ENCODE results near the gene KIRREL3.
A peak's percentile ranks its signal among the peaks of the same experiment; 100 is the strongest.

KIRREL3 gene

DNA sequence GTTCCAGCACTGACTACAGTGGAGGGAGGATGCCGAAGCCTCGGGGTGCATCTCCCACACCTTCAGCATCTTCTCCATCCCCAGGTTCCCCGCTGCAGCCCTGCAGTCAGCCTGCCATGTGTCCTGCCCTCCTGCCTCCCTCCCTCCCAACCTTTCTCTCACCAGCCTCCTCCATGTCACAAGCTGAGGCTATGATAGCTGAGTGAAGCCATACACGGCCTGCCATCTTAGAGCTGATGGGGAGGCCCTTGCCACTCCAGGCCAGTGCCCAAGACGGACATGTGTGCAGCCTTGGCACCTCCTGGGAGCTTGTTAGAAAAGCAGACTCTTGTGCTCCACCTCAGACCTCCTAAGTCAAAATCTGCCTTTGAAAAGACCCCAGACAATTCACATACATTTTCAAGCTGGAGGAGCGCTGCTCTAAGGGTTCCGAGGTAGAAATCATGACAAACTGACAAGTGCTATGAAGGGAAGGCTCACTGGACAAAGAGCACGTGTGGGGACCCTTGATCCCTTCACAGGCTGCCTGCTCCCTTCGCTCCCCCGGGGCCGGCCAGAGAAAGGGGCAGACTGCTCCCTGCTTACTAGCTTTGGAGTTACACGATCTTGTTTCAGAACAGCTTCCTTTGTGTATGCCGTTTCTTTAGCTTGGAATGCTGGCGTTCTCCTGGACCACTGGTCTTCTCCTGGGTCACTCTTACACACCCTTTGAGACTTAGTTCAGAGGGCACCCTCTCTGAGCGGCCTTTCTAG is 521.2 kb downstream of the KIRREL3 start:
- no peak for DNase-seq

DNA sequence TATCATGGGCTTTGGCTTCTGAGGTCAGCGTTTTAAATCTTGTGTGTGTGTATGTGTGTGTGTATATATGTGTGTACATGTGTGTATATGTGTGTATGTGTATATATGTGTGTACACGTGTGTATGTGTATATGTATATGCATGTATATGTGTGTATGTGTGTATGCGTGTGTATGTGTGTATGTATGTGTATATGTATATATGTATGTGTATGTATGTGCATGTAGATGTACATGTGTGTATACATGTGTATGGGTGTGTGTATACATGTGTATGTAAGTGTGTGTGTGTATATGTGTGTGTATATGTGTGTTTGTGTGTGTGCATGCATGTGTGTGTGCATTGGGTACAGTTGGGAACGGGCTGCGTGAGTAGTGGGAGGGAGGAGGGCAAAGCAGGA is 522.1 kb downstream of the KIRREL3 start:
- DNase-seq, result no peak

DNA sequence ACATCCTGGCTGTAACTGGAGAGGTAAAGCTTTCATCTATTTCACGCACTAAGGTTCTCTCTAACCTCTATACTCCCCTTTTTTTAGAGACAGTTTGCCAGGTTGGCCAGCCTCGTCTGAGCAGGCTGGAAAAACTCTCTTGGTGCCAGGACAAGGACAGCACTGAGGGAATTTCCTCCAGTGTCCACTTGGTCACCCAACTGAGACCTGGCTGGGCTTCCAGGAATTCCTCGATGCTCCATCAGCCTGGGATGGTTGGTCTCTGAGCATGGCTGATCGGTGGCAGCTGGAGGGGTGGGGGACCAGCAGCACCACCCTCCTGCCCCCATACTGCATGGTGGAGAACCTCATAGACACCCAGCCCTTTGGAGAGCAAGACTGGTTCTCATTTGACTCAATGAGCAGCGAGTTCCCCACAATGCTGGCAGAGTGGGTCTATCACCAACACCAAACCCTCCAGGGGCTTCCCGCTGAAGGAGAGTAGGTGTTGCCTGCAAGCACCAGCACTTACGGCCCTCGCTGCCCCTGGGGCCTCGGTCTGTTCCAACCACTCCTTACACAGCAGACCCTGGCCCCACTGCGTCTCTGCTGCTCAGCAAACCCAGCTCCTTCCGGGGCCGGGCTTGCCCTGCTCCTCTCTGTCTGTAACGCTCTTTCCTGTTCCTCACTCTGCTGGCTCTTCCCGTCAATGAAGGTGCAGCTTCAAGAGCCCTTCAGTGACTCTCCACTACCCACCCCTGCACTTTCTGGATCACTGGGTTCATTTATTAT is 522.9 kb downstream of the KIRREL3 start:
- DNase-seq, result peak; percentile 58

DNA sequence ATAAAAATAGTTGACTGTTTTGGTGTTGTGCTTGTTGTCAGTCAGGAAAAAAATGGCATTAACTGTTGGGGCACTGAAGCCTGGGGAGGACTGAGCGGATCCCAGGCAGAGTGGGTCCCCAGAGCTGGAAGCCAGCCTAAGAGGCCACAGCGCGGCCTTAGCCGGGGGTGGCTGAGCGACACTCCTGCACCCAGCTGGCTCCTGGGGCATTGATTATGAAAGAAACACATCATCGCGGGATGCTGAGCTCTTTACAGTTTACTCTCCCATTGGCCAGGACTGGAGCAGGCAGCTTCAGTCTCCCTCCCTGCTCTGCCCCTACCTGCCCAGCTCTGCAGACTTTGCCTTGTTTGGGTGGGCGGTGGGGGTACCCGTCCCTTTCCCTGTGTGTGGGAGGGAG is 523.6 kb downstream of the KIRREL3 start:
- no peak for DNase-seq

DNA sequence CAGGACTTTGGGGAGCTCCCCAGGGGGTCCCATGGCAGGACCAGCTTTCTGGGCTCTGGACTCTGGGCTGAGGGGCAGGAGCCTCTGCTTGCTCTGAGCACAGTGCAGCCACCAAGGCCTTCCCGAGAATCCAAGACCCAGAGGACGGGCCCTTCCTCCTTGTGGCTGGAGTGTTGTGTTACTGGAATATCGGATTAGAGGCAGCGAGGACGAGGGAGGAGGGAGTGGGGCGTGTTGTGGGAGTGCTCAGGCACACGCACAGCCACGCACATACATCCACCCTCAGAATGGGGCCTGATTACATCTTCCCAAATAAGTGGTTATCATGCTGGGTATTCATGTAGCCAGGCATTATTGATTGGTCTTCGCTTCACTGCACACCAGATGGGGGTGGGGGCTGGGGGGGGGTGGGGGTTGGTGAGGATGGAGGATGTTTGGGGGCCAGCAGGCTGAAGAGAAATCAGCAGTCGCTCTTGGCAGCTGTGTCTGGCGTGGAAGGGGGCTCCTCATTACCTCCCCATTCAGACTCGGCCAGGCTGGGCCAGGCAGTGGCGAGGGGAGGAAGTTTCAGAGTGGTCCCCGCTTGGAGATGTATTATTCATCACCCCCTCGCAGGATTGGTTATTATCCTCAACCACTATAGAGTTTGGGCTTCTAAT is 524.2 kb downstream of the KIRREL3 start:
- DNase-seq, result no peak

DNA sequence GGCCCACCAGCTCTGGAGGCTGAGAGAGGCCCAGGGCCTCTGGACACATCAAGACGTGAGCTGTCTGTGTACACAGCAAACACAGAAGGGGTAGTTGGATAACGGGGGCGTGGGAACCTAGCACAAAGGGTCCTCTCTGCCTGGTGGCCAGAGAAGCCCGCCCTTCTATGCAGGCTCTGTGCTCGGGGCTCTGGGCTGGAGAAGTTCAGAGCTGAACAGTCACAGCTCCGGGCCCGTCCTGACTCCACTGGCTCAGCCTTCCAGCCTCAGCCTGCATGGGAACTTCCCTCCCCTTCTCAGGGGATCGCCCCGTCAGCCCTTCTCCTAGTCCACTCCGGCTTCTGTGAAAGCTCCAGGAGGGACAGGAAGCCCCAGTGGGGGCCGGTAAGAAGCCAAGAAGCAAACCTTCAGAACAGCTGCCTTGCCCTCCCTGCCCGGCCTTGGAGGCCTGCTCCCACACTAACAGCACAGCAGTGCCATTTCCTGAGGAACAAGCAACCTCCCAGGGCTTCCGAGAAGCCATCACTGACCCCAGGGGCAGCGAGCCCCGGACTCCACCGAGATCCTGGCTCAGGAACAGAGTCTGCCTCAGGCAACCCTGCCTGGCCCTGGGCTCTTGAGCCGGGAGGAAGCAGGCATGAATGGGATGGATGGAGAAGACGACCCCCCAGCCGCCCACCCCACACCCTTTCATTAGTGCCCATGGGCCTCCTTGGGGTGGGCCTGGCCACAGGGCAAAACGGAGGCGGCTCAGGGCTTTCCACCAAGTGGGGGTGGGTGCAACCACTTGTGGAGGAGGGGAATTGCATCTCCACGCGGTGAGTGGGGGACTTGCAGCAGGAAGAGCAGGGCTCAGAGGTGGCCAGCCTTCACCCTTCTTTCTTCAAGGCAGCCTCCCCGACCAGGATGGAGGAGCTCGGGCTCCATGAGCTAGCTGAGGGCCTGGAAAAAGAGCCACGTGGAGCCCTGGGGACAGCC is 525.3 kb downstream of the KIRREL3 start:
- no peak for DNase-seq

DNA sequence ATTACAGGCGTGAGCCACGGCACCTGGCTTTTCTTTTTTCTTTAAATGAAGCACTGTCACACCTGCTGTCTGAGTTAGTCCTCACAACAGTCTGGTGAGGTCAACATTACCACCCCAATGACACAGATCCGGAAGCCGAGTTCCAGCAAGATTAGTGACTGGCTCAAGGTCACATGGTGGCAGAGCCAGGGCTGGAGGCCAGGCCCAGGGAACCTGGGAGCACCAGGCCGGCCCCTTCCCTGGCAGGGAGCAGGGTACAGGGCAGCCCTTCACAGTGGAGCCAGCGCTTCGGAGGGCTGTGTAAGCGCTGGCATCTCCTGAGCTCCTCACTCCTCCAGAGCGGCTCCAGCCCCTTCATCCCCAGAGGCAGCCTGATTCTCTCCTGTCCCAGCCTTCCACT is 526.4 kb downstream of the KIRREL3 start:
- no peak for DNase-seq

DNA sequence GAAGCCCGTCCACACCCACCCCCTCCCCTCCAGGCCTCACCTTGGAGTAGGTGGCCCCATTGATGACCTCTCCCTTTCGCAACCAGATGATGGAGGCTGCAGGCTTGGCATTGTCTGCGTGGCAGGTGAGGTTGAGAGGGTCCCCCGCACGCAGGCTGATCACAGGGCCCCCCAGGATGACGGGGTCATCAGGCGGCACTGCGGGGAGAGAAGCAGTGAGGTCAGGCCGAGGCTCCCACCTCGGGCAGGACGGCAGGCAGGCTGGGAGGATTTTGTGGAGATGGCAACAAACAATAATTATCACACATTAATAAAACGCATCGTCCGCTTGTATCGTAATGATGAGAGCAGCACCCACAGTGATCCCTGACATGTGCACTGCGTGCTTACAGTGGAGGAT is 527.3 kb downstream of the KIRREL3 start:
- DNase-seq, result no peak

DNA sequence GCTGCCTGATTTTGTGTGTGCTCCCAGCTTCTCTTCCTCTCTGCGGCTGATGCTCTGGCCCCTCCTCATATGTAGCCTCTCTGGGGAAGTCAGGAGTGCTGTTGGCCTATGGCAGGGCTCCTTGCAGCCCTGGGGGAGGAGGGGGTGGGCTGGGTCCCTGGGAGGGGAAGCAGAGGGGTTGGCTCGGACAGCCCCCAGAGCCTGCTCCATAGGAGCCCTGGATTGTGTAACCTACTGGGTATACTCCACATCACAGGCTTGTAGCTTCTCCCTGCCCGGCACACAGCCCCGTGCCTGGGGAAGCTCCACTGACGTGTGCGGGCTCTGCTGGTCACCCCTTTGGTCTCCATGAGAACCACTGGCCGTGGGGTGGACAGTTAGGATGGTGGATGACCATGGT is 531.3 kb downstream of the KIRREL3 start:
- peak; percentile 44 for DNase-seq

DNA sequence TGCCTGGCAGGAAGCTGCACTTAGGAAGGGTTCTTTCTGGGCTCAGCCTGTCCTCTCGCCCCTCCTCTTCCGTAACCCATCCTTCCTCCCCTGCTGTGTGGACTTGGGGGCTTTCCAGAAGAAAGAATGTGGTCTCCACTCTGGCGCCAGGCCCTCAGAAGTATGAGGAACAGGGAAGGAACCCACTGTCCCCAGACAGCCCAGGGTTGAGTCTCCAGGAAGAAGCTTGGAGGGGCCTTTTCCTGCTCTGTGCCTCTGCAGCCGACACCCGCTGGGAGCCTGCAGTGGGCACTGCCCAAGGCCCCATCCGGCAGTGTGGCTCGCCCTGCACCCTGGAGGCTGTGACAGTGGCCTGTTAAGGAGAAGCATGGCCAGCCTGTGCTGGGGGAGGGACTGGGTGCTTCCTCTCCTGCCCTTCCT is 532.5 kb downstream of the KIRREL3 start:
- peak; percentile 48 for DNase-seq

DNA sequence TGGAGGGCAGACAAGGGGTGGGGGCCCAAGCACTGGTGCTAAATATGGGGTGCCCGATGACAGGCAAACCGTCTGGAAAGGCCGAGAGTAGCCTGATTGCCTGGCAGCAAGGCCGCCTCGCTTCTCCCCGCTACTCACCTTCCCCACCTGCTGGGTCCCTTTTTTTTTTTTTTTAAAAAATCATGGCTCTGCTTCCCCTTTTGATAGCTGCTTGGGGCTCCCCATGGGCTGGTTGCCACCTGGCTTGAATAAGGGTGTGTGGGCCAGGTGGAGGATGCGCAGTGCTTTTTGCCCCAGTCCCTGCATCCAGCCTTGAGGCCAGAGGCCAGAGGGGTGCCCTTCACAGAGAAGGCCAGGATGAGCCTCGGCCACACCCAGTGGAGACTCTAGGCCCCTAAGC is 533.1 kb downstream of the KIRREL3 start:
- no peak for DNase-seq

DNA sequence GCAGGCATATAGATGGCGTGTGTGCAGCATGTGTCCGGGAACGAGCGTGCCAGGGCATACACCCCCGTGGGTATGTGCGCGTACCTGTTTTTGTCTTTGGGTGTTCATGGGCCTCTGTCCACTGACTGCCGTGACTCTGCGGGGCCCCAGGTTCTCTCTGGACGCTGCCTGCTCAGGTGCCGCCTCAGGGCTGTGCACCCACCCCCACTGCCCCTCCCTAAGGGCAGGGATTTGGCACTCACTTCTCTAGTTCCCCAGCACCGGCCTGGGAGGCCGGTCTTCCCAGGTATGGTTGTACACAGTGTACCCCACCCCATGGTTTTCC is 533.6 kb downstream of the KIRREL3 start:
- no peak for DNase-seq

DNA sequence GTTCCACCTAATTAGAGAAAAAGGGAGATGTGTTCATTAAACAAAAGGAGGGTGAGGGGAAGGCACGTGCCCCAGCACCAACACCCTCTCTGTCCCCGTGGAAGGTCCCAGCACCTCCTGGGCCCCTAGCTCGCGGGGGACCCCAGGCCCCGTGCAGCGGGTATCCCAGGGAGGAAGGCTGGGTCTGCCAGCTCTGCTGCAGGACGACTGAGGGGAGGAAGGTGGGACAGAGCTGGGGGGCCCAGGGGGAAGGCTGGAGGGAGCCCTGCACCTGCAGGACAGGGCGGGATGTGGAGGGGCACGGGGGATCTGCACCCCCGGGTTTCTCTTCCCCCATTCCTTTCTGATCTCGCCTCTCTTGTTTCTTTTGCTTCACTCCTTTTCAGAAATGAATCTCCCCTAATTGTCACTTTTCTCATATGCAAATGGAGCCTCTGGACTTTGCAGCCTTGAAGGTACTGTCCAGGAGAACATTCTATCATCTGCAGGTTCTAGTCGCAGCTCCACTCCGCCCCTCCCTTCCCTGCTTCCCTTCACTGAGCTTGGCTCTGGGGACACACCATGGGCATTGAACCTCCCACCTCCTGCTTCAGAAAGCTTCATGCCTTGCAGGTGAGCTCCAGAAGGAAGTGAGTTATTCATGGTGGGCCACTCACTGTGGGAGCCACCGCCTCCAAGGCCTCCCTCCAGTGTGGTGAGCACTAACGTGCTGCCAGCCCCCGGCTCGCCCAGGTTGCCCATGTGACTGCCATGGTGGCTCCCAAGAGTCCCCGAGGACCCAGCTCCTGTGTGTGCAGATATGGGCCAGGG is 534.1 kb downstream of the KIRREL3 start:
- DNase-seq, result no peak

DNA sequence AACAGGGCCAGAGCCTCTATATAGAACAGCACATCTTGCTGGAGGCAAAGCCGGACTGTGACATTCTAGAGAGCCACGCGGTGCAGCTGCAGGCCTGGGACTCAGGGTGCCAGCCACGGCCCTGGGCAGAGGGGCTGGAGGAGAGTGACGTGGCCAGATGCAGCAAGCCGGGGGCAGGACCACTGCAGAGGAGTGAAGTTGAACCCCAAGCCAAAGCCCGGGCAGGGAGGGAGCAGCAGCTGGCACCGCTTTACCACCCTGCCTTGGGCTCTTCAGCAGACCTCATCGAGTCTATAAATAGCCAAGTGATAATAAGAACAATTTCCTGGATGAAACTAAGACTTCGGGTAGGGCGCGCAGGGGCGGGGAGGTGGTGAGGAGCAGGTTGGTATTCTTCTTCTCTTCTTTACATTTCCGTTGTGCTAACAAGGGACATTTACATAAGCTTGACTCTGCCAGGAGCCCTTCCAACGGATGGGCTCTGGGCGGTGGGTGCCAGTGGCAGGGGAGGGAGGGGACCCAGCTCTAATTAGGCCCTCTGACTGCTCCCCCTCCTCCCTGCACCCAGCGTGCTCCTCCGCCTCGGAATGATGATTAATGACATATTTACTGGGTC is 534.9 kb downstream of the KIRREL3 start:
- peak; percentile 45 for DNase-seq

DNA sequence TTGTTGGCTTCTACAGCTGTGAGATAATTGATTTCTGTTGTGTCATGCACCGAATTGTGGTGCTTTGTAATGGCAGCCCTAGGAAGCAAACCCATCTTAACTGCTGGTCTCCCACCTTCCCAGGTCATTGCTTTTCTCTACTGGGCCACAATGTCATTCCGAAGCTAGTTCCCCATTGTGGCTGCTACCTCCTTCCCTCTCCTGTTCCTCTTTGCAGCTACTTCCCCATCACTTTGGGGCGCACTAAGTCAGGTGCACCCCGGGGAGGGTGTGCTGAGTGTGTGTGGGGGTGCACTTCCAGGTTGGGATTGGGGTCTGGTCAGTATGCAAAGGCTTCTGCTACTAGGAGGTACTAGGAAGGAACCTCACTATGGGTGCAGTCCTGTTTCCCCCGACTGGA is 535.8 kb downstream of the KIRREL3 start:
- peak; percentile 46 for DNase-seq

DNA sequence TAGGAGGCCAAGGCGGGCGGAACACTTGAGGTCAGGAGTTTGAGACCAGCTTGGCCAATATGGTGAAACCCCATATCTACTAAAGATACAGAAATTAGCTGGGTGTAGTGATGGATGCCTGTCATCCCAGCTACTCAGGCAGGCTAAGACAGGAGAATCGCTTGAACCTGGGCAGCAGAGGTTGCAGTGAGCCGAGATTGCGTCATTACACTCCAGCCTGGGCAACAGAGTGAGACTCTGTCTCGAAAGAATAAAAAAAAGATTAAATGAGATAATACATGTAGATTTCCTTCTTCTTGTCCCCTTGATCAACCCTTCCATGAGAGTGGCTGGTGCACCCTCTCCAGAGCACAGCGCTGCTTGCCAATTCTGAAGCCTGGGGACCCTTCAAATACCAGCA is 538.1 kb downstream of the KIRREL3 start:
- DNase-seq, result no peak

DNA sequence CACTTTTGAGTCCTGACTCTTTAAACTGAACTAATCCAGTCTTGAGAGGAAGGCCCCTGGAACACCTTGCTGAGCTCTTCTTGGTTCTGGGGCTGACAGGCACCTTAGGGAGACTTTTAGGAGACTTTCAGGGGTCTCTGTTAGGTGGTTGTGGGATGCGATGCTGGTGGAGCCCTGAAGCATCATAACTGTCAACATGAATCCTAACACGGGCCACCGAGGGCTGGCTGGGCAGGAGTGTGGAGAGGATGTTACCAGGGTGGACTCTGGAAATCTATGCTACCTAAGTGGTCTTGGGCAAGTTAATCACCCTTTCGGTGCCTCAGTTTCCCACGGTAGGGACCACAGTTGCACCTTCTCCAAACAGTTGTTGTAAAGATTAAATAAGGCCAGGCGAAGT is 538.6 kb downstream of the KIRREL3 start:
- DNase-seq, result no peak

DNA sequence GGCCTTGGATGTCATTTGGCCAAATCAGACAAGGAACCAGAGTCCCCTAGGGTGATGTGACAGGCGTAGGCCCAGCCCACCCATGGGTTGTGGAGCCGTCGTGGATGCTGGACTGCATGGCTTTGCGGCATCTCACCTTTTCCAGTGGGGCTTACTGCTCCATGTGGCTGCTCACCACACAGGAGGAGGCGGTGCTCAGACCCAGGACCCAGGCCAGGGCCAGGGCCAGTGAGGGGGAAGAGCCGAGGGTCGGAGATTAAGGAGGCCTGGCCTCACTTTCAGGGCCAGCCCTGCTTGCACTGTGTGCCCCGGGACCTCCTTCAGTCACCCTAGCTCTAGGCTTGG is 539.5 kb downstream of the KIRREL3 start:
- DNase-seq, result no peak

DNA sequence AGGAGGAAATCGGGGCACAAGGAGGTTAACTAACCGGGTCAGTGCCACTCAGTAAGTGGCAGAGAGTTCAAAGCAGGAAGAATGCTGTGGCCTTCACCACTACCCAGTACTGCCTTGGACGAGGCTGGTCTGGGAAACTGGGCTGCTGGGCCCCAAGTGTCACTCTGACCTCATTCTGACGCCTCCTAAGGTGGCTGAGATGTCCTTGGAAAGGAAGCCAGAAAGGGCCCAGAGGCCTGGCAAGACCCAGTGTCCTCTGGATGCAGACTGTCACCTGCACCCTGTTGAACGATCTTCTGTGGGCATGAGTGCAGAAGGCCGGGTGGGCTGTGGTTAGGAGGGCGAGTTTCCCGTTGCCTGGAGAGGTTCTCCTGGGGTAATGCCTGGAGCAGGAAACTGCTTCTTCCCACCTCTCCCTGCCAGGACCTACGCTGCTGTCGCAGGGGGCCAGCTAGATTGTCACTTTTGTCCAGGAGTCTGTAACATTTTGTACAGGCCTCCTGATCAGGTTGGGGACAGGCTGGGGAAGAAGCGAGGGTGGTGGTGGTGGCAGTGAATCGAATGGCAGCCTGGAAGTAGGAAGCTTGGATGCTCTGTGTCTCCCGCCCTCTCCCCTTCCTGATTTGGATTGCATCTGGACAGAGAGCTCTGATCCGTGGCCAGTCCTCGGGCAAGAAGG is 540.0 kb downstream of the KIRREL3 start:
- DNase-seq, result no peak

DNA sequence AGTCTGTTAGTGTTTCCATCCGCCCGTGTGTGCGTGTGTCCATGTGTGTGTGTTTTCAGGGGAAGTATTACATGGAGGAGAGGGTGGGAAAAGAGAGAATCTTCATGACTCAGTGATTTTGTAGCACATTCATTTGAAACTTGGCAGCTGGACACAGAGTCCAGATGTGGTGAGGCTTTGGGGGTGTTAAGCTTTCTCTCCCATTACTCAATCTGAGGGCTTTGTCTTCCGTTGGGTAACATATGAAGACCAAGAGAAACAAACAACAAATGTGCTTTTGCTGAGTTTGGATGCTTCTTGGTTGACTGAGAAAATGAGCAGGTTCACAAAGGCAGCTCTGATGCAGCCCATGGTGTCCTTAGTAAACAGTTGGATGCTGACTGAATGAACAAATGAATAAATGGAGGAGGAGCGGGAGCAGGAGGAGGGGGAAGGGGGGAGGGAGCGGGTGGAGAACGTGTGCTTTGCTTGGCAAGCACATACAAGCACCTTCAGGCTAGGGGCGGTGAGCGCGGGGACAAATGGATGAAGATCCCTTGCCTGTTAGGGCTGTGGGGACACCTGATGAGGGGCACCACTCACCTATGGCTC is 540.8 kb downstream of the KIRREL3 start:
- DNase-seq, result no peak

DNA sequence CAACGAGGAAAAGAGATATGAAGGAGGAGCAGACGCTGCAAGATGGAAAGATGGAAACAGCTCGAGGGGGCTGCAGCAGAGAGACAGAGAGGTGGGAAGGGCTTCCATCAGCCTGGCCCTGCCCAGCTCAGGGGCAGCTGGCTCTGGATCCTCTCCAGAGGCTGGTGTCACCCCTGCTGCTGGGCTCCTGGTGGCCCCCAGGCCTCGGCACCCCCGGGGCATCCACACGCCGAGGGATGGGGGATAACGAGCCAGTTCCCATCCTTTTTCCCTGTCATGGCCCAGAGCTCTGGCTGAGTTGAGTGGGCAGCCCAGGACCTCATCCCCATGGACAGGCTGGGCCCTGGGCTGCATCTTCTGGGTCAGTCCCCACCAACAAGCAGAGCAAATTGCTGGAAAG is 542.8 kb downstream of the KIRREL3 start:
- DNase-seq, result no peak

Measured in hematopoietic multipotent progenitor cell treated with erythropoietin and hydrocortisone succinate and interleukin-3 and kit ligand, for 4 days (in vitro differentiated cells).